Type B pancreatic cell (in vitro differentiated cells): ENCODE measurements around the gene FBXL3. TPM values are rescaled to one million over a fixed set of nuclear protein-coding genes. Genes with fewer than 3 reads are reported as not detected.

Experiments used
- DNase-seq: peaks from one replicate; pipeline ENCODE4 v3.0.0; 2021; ENCODE audit warnings: mixed read lengths; ENCODE audit not compliant: unreplicated experiment; ENCODE audit errors: extremely low spot score
- H3K27ac Mint-ChIP-seq: 2 replicates; pipeline ENCODE4 v1.8.0; 2021; ENCODE audit warnings: mild to moderate bottlenecking, mixed read lengths
- H3K27me3 Mint-ChIP-seq: 2 replicates; pipeline ENCODE4 v1.8.0; 2021; ENCODE audit warnings: mixed read lengths
- H3K36me3 Mint-ChIP-seq: 2 replicates; pipeline ENCODE4 v1.8.0; 2021; ENCODE audit warnings: mixed read lengths
- H3K4me1 Mint-ChIP-seq: one replicate; pipeline ENCODE4 v1.8.0; 2021; ENCODE audit warnings: mixed read lengths; ENCODE audit not compliant: unreplicated experiment
- H3K4me3 Mint-ChIP-seq: 2 replicates; pipeline ENCODE4 v1.8.0; 2021; ENCODE audit warnings: mild to moderate bottlenecking, mixed read lengths
- H3K9me3 Mint-ChIP-seq: 2 replicates; pipeline ENCODE4 v1.8.0; 2021; ENCODE audit warnings: mixed read lengths
- total RNA-seq: library from RNA; stranded (reverse); gene quantifications from 2 replicates; pipeline ENCODE4 v1.2.1, GENCODE V29; 2021; ENCODE audit warnings: low replicate concordance
- TF ChIP-seq, protein P1 (sequence below): fragments of 200-600 bp; sonication (generic); conservative IDR thresholded peaks from 2 replicates; pipeline ENCODE4 v1.5.0; 2021; ENCODE audit warnings: antibody characterized with exemption, mild to moderate bottlenecking

Gene FBXL3
- total RNA-seq, 1 donor from 2014 or later, result 28.7 TPM

DNA sequence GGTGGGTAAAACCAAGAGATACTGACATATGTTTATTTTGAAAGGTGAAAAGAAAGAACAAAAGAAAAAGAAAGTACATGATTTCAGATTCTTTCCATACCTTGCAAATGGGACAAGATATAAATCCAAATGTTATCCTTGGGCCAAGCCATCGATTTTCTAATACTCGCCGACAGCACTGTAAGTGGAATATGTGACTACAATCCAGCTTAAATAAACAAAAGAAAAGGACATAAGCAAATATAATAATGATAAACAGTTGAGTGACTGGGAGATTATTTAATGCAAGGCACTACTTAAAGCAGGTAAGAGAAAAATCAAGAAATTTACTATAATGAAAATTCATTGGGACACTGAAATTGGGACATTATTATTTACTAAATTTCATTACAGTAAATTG lies 29.9 kb upstream of the FBXL3 start:
- TF ChIP-seq, protein P1, sequence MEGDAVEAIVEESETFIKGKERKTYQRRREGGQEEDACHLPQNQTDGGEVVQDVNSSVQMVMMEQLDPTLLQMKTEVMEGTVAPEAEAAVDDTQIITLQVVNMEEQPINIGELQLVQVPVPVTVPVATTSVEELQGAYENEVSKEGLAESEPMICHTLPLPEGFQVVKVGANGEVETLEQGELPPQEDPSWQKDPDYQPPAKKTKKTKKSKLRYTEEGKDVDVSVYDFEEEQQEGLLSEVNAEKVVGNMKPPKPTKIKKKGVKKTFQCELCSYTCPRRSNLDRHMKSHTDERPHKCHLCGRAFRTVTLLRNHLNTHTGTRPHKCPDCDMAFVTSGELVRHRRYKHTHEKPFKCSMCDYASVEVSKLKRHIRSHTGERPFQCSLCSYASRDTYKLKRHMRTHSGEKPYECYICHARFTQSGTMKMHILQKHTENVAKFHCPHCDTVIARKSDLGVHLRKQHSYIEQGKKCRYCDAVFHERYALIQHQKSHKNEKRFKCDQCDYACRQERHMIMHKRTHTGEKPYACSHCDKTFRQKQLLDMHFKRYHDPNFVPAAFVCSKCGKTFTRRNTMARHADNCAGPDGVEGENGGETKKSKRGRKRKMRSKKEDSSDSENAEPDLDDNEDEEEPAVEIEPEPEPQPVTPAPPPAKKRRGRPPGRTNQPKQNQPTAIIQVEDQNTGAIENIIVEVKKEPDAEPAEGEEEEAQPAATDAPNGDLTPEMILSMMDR, result no peak
- no peak overlapping the region for H3K27ac Mint-ChIP-seq
- no peaks in the 10 kb centered on the region for H3K9me3 Mint-ChIP-seq
- no peaks in the 10 kb centered on the region for H3K27me3 Mint-ChIP-seq
- DNase-seq, result no peak
- H3K36me3 Mint-ChIP-seq, result peaks cover 25% of the 10 kb centered on the region
- no peak overlapping the region for H3K4me3 Mint-ChIP-seq
- no peaks in the 10 kb centered on the region for H3K4me1 Mint-ChIP-seq

DNA sequence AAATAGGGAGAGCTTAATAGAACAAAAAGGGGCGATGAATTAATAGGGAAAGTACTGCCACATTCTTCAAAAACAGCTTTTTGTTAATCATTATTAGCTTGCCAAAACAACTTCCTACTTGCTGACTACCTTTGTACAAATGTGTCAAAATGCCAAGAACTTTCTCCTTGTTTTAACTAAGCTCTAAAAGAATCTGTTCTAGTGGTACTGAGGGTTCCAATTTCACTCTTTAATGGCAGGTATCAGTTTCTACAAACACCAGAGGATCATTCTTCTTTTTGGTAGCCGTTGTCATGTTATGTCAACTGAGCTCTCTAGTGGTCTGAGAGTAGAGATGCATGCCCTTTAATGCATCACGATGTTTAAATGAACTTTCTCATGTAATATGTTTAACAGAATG lies 29.4 kb upstream of the FBXL3 start:
- no peaks in the 10 kb centered on the region for H3K27me3 Mint-ChIP-seq
- no peaks in the 10 kb centered on the region for H3K9me3 Mint-ChIP-seq
- no peak overlapping the region for H3K27ac Mint-ChIP-seq
- no peaks in the 10 kb centered on the region for H3K4me1 Mint-ChIP-seq
- DNase-seq, result no peak
- H3K4me3 Mint-ChIP-seq, result no peak overlapping the region
- peaks cover 28% of the 10 kb centered on the region for H3K36me3 Mint-ChIP-seq
- TF ChIP-seq, protein P1, result no peak

DNA sequence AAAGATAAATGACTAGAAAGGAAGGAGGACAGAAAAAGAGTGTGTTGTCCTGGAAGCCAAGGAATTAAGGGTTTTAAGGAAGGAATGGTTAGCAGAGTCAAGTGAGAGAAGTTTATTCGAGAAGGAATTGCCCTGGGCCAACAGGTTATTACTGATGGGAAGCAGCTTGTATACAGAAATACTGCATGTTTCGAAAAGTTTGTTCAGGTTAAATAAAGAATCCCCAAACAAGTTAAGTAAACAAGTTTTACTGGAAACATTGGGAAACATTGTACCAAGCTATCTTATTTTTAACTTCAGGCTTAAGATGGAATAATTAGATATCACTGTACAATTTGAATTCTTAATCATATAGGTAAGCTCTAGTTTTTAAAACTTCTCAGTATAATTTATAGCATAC lies 28.2 kb upstream of the FBXL3 start:
- TF ChIP-seq, protein P1, result no peak
- H3K9me3 Mint-ChIP-seq, result no peaks in the 10 kb centered on the region
- DNase-seq, result no peak
- no peak overlapping the region for H3K27ac Mint-ChIP-seq
- H3K4me3 Mint-ChIP-seq, result no peak overlapping the region
- peaks cover 36% of the 10 kb centered on the region for H3K36me3 Mint-ChIP-seq
- no peaks in the 10 kb centered on the region for H3K4me1 Mint-ChIP-seq
- no peaks in the 10 kb centered on the region for H3K27me3 Mint-ChIP-seq

DNA sequence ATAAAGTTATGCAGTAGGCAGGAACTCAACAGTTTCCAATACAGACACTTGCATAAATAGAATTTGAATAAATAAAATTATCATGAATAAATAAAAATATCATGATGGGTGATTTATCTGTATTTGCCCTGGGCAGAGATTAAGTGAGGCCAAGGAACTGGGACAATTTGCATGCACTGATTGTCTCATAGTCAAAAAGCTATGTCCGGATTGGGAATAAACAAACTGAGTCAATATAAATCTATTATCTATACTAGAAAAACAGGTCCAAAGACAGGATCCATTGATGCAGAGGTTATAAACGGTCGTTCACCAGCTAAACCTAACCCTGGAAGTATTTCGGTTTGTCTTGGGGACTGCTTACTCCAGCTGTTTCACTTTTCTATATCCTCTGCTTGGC lies 26.2 kb upstream of the FBXL3 start:
- Mint-ChIP-seq H3K4me3 (no peak overlapping the region), H3K27me3 (no peaks in the 10 kb centered on the region), H3K36me3 (peaks cover 54% of the 10 kb centered on the region), H3K4me1 (peaks cover 9% of the 10 kb centered on the region), H3K9me3 (no peaks in the 10 kb centered on the region), H3K27ac (no peak overlapping the region)
- TF ChIP-seq, protein P1, result no peak
- no peak for DNase-seq

DNA sequence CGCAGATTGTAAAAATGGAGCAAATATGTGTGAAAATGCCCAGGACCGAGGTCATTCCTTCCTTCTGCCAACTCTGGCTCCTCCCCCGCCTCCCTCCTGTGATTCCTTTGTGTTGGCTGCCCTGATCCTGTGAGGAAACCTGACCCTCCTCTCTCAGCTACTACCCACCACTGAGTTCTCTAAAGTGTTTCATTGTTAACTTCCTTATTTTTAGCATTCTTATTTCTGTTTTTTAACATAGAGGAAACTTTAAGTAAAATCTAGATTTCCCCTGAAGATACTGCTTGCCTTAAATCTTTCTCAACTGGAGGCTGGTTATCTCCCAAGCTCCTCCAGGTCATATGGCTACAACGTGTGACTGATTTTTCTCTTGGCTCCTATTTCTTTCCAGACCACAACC lies 21.7 kb upstream of the FBXL3 start:
- no peak overlapping the region for H3K4me3 Mint-ChIP-seq
- no peak overlapping the region for H3K27ac Mint-ChIP-seq
- TF ChIP-seq, protein P1, result no peak
- peaks cover 9% of the 10 kb centered on the region for H3K4me1 Mint-ChIP-seq
- H3K27me3 Mint-ChIP-seq, result no peaks in the 10 kb centered on the region
- no peaks in the 10 kb centered on the region for H3K9me3 Mint-ChIP-seq
- peaks cover 46% of the 10 kb centered on the region for H3K36me3 Mint-ChIP-seq
- DNase-seq, result no peak
